Measurements from ENCODE around the gene DDX42.

DNA sequence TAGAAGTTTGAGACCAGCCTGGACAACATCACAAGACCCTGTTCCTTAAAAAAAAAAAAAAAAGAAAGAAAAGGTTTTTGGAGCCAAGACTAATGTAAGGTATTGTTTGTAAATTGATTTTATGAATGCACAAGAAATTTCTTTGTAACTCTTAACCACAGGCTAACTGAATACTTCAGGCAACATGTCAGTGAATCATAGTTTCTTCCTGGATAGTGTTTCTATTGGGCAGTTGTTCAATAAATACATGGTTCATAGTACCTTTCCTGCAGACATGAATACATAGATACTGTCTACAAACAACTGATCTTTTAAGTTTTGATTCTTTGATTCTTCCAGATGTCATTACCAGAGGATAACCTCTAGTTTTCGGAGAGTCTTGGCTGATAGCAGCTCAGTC lies 11.6 kb downstream of the DDX42 start:
- TF ChIP-seq POLR2A (IDR thresholded peaks at IDR 0.05; ENCODE audit: borderline replicate concordance, extremely low read depth, insufficient read depth, insufficient read length) (no peak), ZFX (IDR thresholded peaks at IDR 0.05) (no peak), CTCF (IDR thresholded peaks at IDR 0.05 in 2 of 3, conservative IDR thresholded peaks at IDR 0.05 in 1 of 3; ENCODE audit: borderline replicate concordance in 1 of 3, insufficient read depth in 1 of 3, low read depth in 2 of 3, low read length in 2 of 3) (no peak), FOSL1 (IDR thresholded peaks at IDR 0.05; ENCODE audit: low read depth) (no peak), EZH2 (IDR thresholded peaks at IDR 0.05) (no peak), JUND (IDR thresholded peaks at IDR 0.05) (no peak), EZH2phosphoT487 (IDR thresholded peaks at IDR 0.05; ENCODE audit: borderline replicate concordance) (no peak), REST (IDR thresholded peaks at IDR 0.05; ENCODE audit: low read depth) (no peak), RAD21 (IDR thresholded peaks at IDR 0.05; ENCODE audit: low read depth) (no peak)
